ELF-1 (cell line): Measurements from ENCODE around the gene ARMC7.
"Not testable (repeated sequence)": the region's sequence is repeated elsewhere in the genome, so short reads cannot be mapped to it uniquely, and the experiment has no call there.

Experiments used
- DNase-seq: peaks from one replicate; pipeline ENCODE4 v3.0.0-alpha.2; 2016; ENCODE audit warnings: low read depth, low spot score

ARMC7 gene

DNA sequence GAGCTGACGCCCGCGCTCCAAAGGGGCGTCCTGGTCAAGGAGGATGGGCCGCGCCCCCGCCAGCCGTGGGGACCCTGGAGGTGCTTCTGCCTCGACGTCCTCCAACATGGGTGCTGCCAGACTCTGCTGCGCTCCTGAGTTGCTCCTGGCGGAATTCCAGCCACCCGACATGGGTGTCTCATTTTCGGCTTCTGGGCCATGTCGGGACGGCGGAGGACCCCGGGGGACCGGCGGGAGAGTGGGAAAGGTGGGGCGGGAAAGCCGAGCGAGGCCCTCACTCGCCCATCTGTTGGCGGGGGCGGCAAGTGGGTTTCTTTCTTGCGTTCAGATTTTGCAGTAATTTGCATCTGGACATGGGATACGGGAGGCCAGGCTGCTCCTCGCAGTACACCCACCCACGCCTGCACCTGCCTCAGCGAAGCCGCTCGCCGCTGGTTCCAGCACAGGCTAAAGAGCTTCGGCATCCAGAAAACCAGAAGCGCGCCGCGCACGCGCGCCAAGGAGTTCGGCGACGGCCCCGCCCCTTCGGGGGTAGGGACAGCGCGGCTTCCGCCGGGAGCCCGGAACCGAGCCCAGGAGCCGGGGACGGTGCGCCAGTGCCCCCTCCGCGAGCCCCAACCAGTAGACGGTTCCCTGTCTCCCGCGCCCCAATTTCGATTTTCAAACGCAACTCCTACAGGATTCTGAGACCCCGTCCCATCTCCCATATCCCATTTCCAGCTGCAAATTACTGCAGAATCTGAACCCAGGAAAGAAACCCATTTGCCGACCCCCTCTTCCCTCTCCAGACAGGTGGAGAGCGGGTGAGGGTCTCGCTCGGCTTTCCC, at the start of gene ARMC7:
Gene ARMC7, plus strand, starts transcription at position 563 of the 827 bp plus-strand sequence. CDS start 320 bp downstream, outside the sequence.
- peak; percentile 92 for DNase-seq

DNA sequence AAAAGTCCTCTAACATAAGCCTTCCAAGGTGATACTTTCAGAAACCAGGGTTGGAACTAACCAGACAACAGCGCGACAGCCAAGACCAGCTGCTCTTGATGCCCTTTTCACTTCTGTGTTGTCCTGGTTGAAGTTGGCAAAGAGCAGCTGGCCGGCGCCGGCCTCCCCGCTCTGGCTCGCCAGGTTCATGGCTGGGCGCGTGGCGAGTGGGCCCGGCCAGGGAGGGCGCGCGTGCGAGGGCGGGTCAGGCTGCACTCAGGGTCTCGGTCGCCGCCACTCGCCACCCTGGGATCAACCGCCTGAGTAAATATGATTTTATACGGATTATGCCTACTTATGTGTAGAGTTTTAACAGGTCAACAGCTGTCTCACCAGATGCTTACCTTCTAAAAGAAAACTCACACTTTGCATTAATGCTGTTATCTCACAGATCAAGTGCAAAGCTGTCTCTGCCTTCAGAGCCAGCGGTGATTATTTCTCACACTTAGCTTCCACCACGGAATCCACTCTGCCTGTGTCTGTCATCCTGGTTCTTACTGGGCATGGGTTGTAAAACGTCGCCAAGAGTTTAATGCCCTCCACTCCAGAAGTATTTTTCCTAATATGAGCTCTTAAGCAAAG, 49.2 kb upstream of the ARMC7 start:
- no peak for DNase-seq

DNA sequence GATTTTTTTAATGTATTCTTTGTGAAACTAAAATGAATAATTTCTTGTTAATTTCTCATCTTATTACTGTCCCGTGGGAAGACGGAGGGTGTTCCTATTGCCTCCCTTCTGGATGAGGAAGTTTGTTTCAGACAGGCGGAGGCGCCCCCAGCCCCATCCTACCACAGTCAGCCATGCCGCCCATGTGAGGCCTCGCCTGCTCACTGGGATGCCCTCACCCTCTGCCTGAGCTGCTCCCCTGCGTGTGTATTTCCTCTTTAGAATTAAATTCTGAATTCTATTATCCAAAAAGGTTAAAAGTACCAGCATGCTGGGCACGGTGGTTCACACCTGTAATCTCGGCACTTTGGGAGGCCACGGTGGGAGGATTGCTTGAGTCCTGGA, 48.7 kb upstream of the ARMC7 start:
- DNase-seq = no peak

DNA sequence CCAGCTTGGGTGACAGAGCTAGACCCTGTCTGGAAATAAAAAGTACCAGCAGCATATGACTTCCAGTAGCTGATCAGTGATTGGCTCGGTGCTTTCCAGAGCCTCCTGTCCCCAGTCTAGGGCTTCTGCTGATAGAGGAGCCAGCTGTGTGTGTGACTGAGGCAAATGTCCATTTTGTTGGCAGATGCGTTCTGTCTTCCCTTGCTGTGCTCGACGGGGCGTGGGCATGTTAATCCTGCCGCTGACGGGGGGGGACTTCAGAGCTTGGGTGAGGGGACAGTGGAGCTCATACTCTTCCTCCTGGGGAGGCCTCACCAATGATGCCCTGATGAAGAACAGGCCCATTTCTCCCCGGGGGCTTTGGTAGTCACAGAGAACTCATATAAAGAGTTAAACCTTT, 48.2 kb upstream of the ARMC7 start:
- no peak for DNase-seq

DNA sequence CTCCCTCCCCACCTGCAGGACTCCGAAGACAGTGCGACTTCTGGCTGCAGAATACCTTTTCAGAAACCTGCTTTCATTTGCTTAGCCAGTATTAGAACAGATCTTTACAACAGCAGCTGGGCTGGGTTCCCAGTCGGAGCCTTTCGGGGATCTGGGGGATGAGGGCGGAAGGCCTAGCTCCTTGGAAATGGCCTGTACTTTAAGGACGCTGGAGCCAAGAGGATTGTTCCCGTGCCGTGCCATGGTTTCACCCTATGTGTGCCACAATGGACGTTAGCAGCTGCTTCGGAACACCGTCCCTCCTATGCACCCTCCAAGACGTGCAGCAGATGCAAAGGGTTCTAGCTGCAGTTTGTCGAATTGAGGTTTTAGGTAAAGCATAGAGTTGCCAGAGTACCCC, 46.6 kb upstream of the ARMC7 start:
- no peak for DNase-seq

DNA sequence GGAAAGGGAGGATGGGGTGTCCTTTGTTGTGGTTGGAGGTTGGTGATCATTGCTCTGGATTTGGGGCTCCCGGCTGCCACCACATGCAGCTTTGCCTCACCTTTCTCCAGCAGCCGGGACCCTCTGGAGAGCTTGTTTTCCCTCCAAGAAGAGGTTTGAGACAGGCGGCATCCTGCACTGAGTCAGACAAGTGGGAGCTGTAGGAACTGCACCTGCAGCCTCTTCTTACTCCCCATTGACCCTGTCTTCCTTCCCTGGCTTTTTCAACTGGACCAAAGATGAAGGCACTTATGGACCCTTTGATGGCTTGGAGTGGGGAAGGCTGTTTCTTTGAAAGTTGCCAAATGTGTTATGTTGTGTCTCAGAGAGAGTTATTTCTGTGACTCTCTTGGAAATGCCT, 46.1 kb upstream of the ARMC7 start:
- DNase-seq = no peak

DNA sequence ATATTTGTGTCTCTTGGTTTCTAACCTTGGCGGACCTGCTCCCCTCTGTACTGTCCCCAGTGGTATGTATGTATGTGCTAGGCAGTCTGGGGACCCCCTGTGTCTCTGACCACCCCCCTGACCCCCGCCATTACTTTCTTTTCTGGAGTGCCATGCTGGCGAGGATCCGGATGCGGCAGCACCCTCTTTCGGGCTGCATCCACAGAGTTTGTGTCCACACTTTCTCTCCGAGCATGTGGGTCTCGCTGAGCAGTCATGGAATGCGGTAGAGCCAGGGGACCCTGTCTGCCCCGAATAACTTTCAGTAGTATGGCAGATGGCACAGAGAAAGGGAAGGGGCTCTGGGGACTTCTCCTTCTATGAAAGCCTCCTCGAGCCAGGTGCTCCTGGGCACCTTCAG, 45.7 kb upstream of the ARMC7 start:
- DNase-seq = no peak

DNA sequence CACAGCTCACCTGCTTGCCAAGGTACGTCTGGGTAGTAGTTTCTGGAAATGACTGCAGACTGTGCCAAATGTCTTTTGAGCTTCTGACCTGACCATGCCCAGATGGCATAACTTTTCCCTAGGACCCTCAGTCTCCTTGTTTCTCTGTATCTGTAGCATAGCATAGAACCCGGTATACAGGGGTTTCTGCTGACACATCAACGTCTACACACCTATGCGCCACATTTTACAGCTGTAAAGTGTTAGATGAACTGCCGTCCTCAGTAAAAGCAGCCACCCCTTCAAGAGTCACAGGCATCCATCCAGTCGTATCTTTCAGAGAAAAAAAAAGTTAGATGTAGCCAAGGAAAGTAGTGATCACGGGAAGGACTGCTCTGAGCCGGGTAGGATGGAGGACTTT, 45.3 kb upstream of the ARMC7 start:
- no peak for DNase-seq

DNA sequence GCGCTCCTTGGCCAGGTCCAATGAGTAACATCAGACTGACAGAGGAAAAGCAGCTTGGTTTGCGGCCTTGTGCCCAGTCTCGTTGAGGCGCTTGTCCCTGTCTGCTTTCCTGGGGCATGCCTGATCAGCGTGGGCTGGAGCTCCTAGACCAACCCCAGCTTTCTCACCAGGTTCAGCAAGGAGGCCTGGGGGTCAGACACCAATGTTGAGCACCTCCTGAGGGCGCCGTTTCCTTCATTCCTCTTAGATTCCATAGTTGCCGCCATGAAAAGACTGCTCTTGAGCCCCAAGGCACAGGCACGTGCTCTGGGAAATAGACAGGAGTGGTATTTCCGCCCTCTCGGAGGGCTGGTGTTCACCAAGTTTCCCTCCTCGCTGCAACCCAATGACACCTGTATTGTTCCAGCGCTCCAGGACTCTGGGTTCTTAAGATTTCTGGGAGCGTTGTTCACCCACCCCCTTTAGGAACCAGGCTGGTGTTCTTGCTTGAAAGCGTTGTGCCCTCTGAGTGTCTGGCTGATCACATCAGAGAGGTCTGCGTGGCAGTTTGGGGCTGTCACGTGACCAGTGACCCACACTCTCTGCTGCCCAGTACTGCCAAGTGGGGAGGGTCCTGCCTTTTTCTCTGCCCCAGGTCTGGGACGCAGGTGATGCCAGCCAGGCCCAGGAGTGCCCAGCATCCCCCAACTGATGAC, 44.8 kb upstream of the ARMC7 start:
- peak; percentile 68 for DNase-seq

DNA sequence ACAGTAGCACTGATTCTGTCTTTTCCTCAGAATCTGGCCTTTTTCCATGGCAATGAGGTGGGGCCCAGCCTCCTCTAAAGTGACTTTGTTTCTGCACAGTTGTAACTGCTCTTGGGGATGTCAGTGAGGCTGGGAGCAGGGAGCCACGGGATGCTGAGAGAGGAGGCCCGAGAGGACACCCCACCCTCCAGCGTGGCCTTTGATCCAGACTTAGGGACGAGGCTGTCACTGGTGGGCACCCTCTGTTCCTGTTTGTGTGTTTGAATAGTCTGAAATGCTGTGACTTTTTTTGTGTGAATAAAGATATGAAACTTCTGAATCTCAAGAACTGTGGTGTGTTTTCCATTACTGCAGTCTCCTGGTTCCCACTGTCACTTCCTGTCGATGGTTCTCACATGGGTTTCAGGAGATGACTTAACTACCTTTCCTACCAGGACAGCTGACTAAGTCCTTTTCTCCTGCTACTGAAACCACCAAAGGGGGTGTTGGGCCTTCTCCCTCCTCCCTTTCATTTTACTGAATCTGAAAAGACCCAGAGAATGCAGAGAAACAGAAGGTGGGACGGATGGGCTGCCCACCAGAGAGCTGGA, 44.1 kb upstream of the ARMC7 start:
- no peak for DNase-seq

DNA sequence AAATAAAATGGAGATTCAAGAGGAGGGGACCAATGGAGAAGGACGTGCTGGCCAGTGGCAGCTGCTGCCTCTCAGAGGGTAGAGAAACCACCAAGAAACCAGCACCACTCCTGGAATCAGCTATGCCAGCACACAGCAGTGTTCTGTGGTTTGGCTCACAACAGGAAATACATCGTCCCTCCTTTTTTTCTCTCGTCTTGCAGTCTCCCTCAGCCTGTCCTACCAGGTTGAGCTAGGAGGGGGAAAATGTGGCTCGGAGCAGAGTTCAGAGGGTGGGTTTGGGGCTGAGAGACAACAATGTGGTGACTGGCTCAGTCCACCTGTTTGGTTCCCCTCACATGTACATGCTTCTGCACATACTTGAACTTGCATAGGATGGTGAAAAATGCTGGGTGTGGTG, 41.9 kb upstream of the ARMC7 start:
- DNase-seq = no peak

DNA sequence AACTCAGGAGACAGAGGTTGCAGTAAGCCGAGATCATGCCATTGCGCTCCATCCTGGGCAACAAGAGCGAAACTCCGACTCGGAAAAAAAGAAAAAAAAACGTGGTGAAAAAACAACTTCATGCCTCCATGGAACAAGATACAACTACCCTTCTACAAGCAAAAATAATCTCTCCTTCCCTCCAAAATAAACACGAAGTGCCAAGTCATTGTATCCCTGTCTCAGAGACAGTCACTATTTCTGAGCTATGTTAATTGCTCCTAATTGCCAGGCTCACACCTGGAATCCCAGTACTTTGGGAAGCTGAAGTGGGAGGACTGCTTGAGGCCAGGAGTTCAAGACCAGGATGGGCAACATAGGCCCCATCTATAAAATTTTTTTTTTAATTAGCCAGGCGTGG, 41.0 kb upstream of the ARMC7 start:
- no peak for DNase-seq

DNA sequence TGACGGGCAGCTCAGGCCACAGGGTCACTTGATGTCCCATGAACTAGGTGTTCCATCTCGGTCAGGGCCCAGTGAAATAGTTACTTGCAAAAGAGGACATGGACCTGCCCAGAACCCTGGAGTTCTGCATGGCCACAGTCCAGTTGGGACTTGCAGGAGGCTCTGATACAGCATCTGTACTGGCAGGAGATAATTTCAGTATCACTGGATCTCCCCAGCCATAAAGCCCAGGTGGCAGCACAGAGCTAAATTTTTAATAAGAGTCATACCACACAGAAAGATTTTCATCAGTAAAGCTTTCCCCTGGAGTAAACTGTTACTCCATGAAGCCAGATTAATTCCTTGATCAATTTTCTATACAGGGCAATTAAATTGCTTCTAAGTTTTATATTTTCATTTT, 40.0 kb upstream of the ARMC7 start:
- no peak for DNase-seq

DNA sequence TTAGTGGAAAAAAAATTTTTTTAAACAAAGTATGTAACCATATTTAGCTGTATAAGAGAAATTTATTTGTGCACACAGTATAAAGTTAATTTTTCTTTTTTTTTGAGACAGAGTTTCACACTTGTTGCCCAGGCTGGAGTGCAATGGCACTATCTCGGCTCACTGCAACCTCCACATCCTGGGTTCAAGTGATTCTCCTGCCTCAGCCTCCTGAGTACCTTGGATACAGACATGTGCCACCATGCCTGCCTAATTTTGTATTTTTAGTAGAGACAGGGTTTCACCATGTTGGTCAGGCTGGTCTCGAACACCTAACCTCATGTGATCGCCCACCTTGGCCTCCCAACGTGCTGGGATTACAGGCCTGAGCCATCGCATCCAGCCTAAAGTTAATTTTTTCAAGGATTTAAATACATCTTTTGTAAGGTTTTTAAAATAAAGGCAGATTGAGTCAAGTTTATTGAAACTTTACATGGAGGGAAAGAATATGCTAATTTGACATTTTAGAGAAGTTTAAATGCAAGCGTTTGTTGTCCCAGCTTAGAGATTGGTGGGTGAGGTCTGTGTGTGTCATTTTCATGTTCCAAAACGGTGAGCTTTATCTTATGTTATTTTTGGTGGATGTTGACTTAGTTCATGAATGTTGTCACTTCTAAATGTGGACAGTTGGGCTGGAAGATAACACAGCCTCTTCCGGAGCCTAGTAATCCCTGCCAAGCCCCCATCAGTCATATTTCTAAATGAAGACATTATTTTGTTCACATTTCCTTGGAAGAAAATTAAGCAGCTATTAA, 38.1 kb upstream of the ARMC7 start:
- DNase-seq = not testable (repeated sequence)

DNA sequence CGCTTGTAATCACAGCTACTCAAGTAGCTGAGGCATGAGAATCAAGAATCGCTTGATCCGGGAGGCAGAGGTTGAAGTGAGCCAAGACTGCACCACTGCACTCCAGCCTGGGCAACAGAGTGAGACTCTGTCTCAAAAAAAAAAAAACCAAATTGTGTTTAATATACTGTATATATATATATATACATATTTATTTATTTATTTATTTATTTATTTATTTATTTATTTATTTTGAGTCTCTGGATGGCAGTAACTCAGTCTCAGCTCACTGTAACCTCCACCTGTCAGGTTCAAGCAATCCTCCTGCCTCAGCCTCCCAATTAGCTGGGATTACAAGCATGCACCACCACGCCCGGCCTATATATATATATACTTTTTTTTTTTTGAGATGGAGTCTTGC, 36.9 kb upstream of the ARMC7 start:
- DNase-seq = not testable (repeated sequence)

DNA sequence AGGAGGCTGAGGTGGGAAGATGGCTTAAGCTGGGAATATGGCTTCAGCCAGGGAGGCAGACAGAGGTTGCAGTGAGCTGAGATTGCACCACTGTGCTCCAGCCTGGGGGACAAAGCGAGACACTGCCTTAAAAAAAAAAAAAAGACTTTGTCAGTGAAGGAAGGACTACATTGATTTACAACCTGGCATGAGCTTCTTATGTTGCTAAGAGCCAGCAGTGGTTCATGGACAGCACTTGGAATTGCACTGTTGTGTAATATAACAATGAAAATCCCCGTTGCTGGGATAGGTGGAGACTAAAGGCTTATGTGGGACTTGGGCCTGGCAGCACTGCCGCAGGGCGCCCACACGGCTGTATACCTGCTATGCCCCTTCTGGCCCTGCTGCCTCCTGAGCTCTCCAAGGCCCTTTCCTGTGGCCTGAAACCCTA, 36.1 kb upstream of the ARMC7 start:
- no peak for DNase-seq

DNA sequence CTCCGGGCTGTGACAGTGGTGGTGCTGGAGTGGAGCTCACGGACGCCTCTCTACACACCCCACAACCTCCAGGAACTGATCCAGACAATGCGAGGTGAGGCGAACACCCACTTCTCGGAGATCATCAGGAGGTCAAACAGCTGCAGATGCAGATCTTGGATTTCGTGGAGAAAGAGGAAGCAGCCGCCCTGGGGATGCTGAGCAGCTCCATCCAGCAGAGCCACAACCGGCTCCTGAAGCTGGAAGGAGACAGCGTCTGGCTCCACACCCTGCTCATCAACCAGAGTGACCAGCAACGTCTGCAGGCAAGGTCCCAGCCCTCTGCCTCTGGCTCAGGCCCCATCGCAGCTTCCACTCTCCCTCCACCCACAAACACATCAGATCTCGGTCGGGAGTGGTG, 35.2 kb upstream of the ARMC7 start:
- DNase-seq = no peak

DNA sequence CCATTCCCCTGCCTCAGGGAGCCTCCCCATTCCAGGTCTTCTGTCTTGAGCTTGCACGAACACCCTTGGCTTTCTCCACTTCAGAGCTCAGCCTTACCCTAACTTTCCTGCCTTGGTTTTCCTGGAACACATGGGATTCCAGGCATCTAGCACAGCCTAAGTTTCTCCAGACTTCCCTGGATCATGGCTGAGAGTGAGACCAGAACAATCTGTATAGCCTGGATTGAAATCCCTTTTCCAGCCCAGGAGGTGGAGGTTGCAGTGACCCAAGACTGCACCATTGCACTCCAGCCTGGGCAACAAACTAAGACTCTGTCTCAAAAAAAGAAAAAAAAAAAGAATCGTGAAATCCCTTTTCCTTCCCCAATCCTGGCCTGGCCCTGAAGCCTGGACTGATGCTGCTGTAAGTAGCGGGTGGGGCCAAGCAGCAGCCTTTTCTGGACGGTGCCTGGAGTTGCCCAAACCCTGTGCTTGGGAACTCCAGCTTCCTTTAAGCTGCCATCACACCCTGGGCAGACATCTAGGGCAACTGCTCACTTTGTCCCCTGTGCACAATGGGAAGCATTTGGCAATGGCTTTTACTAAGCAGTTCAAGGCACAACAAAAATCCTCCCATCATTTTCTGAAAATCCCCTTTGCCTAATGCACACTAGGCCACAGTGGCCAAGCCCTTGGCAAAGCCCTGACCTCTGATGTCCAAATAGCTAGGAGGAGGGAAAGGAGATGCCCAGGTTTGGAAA, 34.0 kb upstream of the ARMC7 start:
- no peak for DNase-seq

DNA sequence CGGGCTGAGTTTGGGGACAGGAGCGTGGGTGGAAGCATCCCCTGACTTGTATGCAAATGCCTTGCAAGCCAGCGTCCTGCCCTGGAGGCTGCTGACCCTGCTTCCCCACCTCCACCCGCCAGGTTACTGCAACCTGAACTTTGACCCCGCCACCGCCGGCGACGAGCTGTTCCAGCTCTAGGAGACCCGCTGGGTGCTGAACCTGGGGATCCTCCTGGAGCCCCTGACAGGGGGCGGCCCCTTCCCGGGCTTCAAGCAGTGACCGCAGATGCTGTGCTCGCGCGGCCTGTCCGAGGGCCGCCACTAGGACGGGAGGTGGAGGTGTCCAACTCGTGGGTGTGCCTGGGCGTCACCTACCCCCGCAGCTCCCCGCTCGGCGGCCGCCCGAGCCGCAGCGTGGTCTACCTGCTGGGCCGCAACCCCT, 32.7 kb upstream of the ARMC7 start:
- DNase-seq = peak; percentile 79

DNA sequence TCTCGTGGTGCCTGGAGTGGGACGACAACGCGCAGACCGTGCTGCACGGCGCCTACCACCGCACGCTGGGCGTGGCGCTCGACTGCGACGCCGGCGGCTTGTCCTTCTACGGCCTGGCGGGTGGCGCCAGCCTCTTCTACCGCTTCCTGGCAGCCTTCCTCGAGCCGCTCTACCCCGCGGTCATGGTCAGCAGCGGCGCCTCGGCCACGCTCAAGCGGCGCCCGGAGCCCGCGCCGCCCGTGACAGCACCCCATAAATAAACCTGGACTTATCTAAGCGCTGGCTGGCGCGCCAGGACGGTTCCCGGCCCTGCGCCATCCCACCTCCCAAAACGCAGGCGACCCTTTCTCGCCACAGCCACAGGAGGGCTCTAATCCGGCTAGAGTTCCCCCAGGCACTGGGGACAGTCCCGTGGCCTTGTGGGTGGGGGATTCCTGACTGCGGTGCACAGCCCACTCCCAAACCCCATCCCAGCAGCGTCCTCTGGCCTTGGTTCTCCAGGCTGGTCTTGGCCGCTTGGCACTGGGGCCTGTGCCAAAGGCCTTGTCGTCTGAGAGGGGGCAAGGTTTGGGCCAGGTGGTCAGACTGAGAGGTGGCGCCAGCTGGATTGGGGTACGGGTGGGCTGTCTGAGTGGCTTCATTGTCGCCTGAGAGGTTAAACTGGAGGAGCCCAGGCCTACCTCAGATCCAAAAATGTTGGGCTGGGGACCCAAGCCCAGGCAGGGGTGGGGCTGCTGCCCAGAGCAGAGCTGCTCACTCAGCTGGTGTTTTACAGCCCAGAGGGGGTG, 32.1 kb upstream of the ARMC7 start:
- DNase-seq = peak; percentile 71
